ENCODE measurements around the gene KIAA0586. TPM values are rescaled to one million over a fixed set of nuclear protein-coding genes. Genes with fewer than 3 reads are reported as not detected.

The KIAA0586 gene
- polyA plus RNA-seq (2013, experiment 1 of 2) = 19.5 TPM
- 20.3 TPM for polyA plus RNA-seq (2013, experiment 2 of 2)

DNA sequence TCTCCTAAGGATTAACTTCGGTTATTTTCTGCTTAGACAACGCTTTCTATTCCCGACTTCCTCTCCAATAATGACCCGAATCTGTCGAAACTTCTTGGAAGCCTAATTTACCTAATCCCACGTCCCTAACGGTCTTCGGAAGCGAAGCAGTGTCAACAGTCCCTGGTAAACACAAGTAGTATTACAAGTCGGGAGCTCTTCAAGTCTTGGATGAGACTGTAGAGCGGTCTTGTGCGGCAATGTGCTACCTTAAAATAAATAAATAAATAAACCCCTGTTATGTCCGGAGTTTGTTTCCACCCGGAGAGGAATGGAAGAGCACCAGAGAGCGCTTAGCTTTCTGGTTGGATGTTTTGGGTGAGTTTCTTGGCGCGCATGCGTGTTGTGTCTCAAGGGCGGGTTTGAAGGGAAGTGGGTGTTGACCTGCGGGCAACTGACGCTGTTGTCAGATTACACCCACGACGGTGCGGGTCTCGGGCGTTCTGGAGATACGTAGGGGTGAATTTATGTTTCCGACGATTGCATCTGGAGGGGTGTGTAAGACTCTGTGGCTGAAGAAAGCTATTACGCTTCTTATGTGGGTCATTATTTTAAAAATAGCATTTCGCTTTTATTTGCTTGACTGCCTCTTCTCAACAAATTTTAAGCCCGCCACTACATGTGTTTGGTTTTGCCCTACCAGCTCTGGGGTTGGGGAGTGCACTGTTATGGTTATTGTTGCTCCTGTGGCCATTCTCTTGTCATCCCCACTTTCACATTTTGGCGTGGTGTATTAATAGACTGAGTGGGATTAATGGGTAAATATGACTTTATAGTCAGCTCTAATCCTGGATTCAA lies at the start of gene KIAA0586, which contains the start of gene TIMM9:
KIAA0586 (plus strand) TSS at position 439 of the 837 bp plus-strand sequence. CDS start 546 bp downstream, outside the sequence.
TIMM9 (minus strand) TSS at position 251 of the 837 bp plus-strand sequence. CDS start 15,586 bp downstream, outside the sequence.
- Histone ChIP-seq H3K36me3 (ENCODE audit: insufficient read depth, low read length) (peaks cover 42% of the 10 kb centered on the region), H3K27ac (ENCODE audit: low read depth, low read length) (peak within 1 kb of the TSS; percentile 82), H3K9me3 (ENCODE audit: insufficient read depth, low read depth, low read length) (no peaks in the 10 kb centered on the region), H3K4me1 (ENCODE audit: insufficient read depth, low read length) (peaks cover 12% of the 10 kb centered on the region; the same call in 1 of the 2 replicates), H3K9ac (ENCODE audit: low read depth, low read length) (peak within 1 kb of the TSS; percentile 81), H3K27me3 (ENCODE audit: insufficient read depth, low read length) (no peaks in the 10 kb centered on the region), H3K4me3 (ENCODE audit: low read length) (peak within 1 kb of the TSS; percentile 73)
- WGBS = under 1% methylated on average over 29 of the region's 33 CpGs

DNA sequence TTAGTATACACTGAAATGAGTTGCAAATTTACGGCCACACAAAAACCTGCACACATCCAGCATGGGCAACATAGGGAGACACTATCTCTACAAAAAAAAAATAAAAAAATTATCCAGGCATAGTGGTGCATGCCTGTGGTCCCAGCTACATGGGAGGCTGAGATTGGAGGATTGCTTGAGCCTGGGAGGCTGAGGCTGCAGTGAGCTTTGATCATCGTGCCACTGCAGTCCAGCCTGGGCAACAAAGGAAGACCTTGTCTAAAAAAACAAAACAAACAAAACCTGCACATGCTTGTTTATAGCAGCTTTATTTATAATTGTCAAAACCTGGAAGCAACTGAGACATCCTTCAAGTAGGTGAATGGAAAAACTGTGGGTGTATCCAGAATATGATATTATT lies 36.7 kb upstream of the KIAA0586 start:
- H3K9ac ChIP-seq (ENCODE audit: low read depth, low read length) = no peak overlapping the region

DNA sequence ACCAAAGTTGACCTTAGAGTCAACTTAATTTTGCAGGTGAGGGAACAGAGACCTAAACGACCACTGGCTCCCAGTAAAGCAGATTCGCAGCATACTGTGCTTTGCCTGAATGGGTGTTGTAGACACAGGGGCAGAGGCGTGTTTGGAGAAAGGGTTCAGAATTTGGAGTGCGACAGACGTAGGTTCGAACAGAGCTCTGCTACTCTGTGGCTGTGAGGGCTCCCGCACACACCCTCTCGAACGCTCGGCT lies 32.0 kb upstream of the KIAA0586 start:
- WGBS = 10% methylated on average over 10 of the region's 10 CpGs
- Histone ChIP-seq H3K9ac (ENCODE audit: low read depth, low read length) (peak overlapping the region; percentile 82; the same call in 1 of the 2 replicates), H3K27me3 (ENCODE audit: insufficient read depth, low read length) (peaks cover 27% of the 10 kb centered on the region), H3K4me1 (ENCODE audit: insufficient read depth, low read length) (peaks cover 5% of the 10 kb centered on the region; the same call in 1 of the 2 replicates), H3K9me3 (ENCODE audit: insufficient read depth, low read depth, low read length) (no peaks in the 10 kb centered on the region), H3K27ac (ENCODE audit: low read depth, low read length) (no peak overlapping the region), H3K36me3 (ENCODE audit: insufficient read depth, low read length) (no peaks in the 10 kb centered on the region), H3K4me3 (ENCODE audit: low read length) (peak overlapping the region; percentile 70)

More for the DNA sequence above, 36.7 kb upstream of the KIAA0586 start:
- Histone ChIP-seq H3K9me3 (ENCODE audit: insufficient read depth, low read depth, low read length) (no peaks in the 10 kb centered on the region), H3K4me3 (ENCODE audit: low read length) (no peak overlapping the region), H3K4me1 (ENCODE audit: insufficient read depth, low read length) (peaks cover 5% of the 10 kb centered on the region; the same call in 1 of the 2 replicates), H3K36me3 (ENCODE audit: insufficient read depth, low read length) (no peaks in the 10 kb centered on the region), H3K27me3 (ENCODE audit: insufficient read depth, low read length) (peaks cover 8% of the 10 kb centered on the region), H3K27ac (ENCODE audit: low read depth, low read length) (no peak overlapping the region)
- WGBS = 94% methylated on average over 2 of the region's 2 CpGs

DNA sequence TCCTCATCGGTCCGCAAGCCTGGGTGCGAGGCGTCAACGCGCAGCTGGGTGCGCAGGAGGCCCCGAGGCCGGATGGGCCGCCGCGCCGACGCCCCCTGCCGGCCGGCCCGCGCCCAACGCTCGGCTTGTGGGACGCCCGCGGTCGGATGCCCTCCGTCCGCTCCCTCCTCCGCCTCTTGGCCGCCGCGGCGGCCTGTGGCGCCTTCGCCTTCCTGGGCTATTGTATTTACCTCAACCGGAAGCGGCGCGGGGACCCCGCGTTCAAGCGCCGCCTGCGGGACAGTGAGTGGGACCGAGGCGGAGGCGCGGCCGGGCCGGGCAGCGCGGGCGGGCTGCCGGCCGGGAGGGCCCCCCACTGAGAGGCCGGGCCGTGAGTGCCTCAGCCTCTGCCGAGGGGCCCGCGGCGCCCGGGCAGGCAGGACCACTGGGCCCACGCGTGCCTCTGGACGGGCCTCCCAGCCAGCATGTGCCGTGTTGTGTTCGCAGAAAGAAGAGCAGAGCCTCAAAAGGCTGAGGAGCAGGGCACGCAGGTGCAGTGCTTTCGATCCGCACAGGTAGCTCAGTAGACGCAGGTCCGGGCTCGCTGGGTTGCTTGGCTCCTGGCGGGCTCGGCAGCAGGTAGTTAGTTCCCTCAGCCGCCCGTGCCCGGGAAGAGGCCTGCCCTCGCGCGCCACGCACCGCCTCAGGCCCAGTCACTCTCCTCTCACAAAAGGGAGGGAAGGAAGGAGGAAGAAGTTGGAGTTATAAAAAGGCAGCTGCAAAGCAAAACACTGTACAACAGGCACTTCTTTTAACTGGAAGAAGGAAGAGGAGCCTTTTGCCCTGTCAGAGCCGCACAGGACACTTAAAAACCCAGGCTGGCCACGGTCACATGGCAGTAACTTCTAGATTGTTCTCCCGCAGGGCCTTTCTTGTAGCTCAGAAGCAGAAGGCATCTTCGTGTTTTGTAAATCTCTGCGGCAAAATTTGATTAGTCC lies 31.4 kb upstream of the KIAA0586 start, which contains the start of gene TOMM20L:
TOMM20L (plus strand) TSS at position 119 of the 977 bp plus-strand sequence; CDS start at position 147, 28 bp downstream.
- H3K4me1 ChIP-seq (ENCODE audit: insufficient read depth, low read length) = peaks cover 5% of the 10 kb centered on the region; the same call in 1 of the 2 replicates
- H3K36me3 ChIP-seq (ENCODE audit: insufficient read depth, low read length) = no peaks in the 10 kb centered on the region
- peak within 1 kb of the TSS; percentile 70 for H3K27ac ChIP-seq (ENCODE audit: low read depth, low read length)
- WGBS = 7% methylated on average over 81 of the region's 86 CpGs
- peak within 1 kb of the TSS; percentile 82 for H3K9ac ChIP-seq (ENCODE audit: low read depth, low read length)
- H3K9me3 ChIP-seq (ENCODE audit: insufficient read depth, low read depth, low read length) = no peaks in the 10 kb centered on the region
- peaks cover 27% of the 10 kb centered on the region for H3K27me3 ChIP-seq (ENCODE audit: insufficient read depth, low read length)
- peak within 1 kb of the TSS; percentile 70 for H3K4me3 ChIP-seq (ENCODE audit: low read length)

DNA sequence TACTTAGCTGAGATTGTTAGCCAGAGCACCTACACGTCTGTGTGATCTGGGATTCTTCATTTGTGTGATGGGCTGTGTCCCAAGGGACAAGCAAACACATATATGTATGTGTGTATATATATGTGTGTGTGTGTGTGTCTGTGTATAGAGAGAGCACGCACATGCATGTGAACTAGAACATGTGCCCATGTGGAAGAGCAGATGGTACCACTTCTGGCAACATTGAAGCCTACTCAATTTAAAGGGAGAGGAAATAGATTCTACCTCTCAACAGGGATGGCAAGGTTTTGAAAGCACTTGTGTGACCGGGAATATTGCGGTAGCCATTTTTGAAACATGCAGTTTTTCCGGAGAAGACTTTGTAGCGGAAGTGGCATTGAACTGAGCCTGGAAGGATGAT lies 30.4 kb upstream of the KIAA0586 start:
- H3K27me3 ChIP-seq (ENCODE audit: insufficient read depth, low read length) = peaks cover 27% of the 10 kb centered on the region
- WGBS = 92% methylated on average over 6 of the region's 6 CpGs

DNA sequence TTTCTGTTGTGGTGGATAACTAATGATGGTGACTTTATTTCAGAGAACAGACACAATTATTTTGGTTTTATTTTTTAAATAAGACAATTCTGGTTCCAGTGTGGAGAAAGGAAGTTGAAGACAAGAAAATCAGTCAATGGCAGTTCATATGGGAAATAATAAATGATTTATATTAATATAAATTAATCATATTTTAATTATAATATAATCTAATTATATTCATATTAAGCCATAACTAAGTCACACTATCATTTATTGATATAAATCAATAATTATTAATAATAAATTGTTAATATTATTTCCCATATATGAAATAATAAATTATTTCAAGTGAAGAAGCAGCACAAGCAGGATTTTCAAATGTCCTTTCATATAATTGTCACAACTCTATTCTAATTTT lies 29.0 kb upstream of the KIAA0586 start:
- Histone ChIP-seq H3K27ac (ENCODE audit: low read depth, low read length) (no peak overlapping the region), H3K4me3 (ENCODE audit: low read length) (no peak overlapping the region), H3K4me1 (ENCODE audit: insufficient read depth, low read length) (peaks cover 5% of the 10 kb centered on the region; the same call in 1 of the 2 replicates), H3K36me3 (ENCODE audit: insufficient read depth, low read length) (no peaks in the 10 kb centered on the region), H3K9ac (ENCODE audit: low read depth, low read length) (no peak overlapping the region), H3K27me3 (ENCODE audit: insufficient read depth, low read length) (peaks cover 27% of the 10 kb centered on the region), H3K9me3 (ENCODE audit: insufficient read depth, low read depth, low read length) (no peaks in the 10 kb centered on the region)

More for the DNA sequence above, 30.4 kb upstream of the KIAA0586 start:
- H3K9me3 ChIP-seq (ENCODE audit: insufficient read depth, low read depth, low read length) = no peaks in the 10 kb centered on the region
- no peak overlapping the region for H3K9ac ChIP-seq (ENCODE audit: low read depth, low read length)
- peaks cover 5% of the 10 kb centered on the region; the same call in 1 of the 2 replicates for H3K4me1 ChIP-seq (ENCODE audit: insufficient read depth, low read length)
- no peaks in the 10 kb centered on the region for H3K36me3 ChIP-seq (ENCODE audit: insufficient read depth, low read length)
- H3K4me3 ChIP-seq (ENCODE audit: low read length) = no peak overlapping the region
- H3K27ac ChIP-seq (ENCODE audit: low read depth, low read length) = no peak overlapping the region

DNA sequence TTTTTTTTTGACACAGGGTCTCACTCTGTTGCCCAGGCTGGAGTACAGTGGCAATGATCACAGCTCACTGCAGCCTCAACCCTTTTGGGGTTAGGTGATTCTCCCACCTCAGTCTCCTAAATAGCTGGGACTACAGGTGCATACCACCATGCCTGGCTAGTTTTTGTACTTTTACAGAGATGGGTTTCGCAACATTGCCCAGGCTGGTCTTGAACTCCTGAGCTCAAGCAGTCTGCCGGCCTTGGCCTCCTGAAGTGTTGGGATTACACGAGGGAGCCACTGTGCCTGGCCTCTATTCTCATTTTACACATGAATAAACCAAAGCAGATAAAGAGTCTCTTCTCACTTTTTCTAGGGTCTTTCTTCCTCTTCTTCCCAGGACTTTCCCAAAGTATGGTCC lies 28.6 kb upstream of the KIAA0586 start:
- 79% methylated on average over 3 of the region's 3 CpGs for WGBS
- no peak overlapping the region for H3K4me3 ChIP-seq (ENCODE audit: low read length)
- H3K9ac ChIP-seq (ENCODE audit: low read depth, low read length) = no peak overlapping the region
- H3K27ac ChIP-seq (ENCODE audit: low read depth, low read length) = no peak overlapping the region
- H3K36me3 ChIP-seq (ENCODE audit: insufficient read depth, low read length) = no peaks in the 10 kb centered on the region
- peaks cover 5% of the 10 kb centered on the region; the same call in 1 of the 2 replicates for H3K4me1 ChIP-seq (ENCODE audit: insufficient read depth, low read length)
- peaks cover 27% of the 10 kb centered on the region for H3K27me3 ChIP-seq (ENCODE audit: insufficient read depth, low read length)
- no peaks in the 10 kb centered on the region for H3K9me3 ChIP-seq (ENCODE audit: insufficient read depth, low read depth, low read length)

DNA sequence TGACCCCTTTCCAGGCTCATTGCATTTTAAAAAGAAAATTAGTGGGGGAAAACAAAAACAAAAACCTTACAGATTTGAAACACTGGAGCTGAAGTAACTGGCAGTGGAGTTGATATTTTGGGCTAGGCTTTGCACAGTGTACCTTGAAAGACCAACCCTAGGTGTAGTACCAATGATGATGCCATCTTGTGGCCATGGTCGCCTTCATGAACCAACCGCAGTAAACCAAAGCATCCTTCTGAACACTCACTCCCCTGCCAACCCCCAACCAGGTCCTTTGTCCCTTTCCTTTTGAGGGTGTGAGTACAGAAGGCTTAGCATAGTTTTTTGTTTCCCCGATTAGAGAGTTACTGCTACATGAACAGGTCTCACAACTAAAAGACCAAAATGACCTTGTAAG lies 25.9 kb upstream of the KIAA0586 start:
- Histone ChIP-seq H3K4me3 (ENCODE audit: low read length) (no peak overlapping the region), H3K36me3 (ENCODE audit: insufficient read depth, low read length) (no peaks in the 10 kb centered on the region), H3K9ac (ENCODE audit: low read depth, low read length) (no peak overlapping the region), H3K27me3 (ENCODE audit: insufficient read depth, low read length) (peaks cover 13% of the 10 kb centered on the region), H3K27ac (ENCODE audit: low read depth, low read length) (no peak overlapping the region), H3K4me1 (ENCODE audit: insufficient read depth, low read length) (no peaks in the 10 kb centered on the region; the same call in 1 of the 2 replicates), H3K9me3 (ENCODE audit: insufficient read depth, low read depth, low read length) (no peaks in the 10 kb centered on the region)
- 74% methylated on average over 3 of the region's 3 CpGs for WGBS

DNA sequence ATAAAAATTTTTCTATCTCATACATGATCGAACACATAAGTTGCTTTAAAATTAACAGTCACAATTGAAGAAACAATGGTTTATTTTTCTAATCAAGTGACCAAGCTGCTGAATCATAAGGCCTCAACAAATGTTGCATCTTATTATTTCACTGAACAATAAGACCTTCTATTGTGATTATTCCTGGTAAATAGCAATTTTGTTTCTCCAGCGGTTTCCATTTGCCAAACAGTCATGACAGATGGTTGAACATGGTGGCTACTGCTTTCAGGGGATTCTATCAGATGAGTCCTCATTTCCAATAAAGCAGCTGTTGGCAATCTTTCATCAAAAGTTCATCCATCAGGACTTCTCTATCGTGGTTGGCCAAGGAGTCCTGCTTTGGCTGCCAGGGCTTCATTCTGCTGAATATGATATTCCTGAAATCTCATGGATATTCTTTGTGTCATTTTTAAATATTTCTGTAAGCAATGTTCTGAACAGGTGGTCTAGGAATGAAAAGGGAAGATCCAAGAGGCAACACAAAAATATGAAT lies 18.8 kb upstream of the KIAA0586 start:
- peaks cover 61% of the 10 kb centered on the region for H3K36me3 ChIP-seq (ENCODE audit: insufficient read depth, low read length)
- WGBS = 94% methylated on average over 3 of the region's 3 CpGs

DNA sequence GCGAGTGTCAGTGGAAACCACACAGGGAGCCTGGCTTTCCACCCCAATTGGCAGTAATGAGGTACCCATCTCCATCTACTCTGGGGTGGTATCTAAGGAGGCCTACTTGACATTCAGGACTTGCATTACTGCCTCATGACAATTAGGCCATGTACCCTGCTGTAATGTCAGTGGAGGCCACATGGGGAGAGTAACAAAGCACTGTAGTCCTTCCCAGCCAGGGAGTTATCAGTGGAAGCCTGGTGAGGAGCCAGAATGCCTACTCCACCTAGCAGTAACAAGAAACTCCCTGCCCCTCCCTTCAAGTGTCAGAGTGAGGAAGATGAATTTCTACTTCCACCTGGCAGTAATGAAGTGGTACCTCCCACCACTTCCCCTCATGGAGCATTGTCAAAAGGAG lies 12.7 kb upstream of the KIAA0586 start:
- Histone ChIP-seq H3K4me1 (ENCODE audit: insufficient read depth, low read length) (no peaks in the 10 kb centered on the region; the same call in 1 of the 2 replicates), H3K9me3 (ENCODE audit: insufficient read depth, low read depth, low read length) (no peaks in the 10 kb centered on the region), H3K27ac (ENCODE audit: low read depth, low read length) (no peak overlapping the region), H3K36me3 (ENCODE audit: insufficient read depth, low read length) (peaks cover 86% of the 10 kb centered on the region), H3K27me3 (ENCODE audit: insufficient read depth, low read length) (no peaks in the 10 kb centered on the region), H3K4me3 (ENCODE audit: low read length) (no peak overlapping the region), H3K9ac (ENCODE audit: low read depth, low read length) (no peak overlapping the region)
- WGBS = 96% methylated on average over 1 of the region's 1 CpG

More for the DNA sequence above, 18.8 kb upstream of the KIAA0586 start:
- H3K4me3 ChIP-seq (ENCODE audit: low read length) = no peak overlapping the region
- no peaks in the 10 kb centered on the region for H3K27me3 ChIP-seq (ENCODE audit: insufficient read depth, low read length)
- no peaks in the 10 kb centered on the region for H3K4me1 ChIP-seq (ENCODE audit: insufficient read depth, low read length)
- H3K9ac ChIP-seq (ENCODE audit: low read depth, low read length) = no peak overlapping the region
- H3K27ac ChIP-seq (ENCODE audit: low read depth, low read length) = no peak overlapping the region
- H3K9me3 ChIP-seq (ENCODE audit: insufficient read depth, low read depth, low read length) = no peaks in the 10 kb centered on the region
